OCI-LY3 (cell line): ENCODE results near the gene BEX3.

Experiments
- H2AFZ ChIP-seq: fragments of 200-600, 300-600 bp; shearing (Covaris generic); 2 replicates; pipeline ENCODE4 v1.6.0; 2014; ENCODE audit warnings: antibody characterized with exemption, low read depth, low read length
- H3K27ac ChIP-seq: fragments of 200-600, 300-600 bp; sonication (generic); 2 replicates; pipeline ENCODE4 v1.5.1; 2014; ENCODE audit warnings: mild to moderate bottlenecking, low read length, moderate library complexity, mixed read lengths
- H3K27me3 ChIP-seq: fragments of 200-600, 300-600 bp; sonication (generic); 2 replicates; pipeline ENCODE4 v1.6.1; 2014; ENCODE audit warnings: low read depth, low read length, mixed read lengths
- H3K36me3 ChIP-seq: fragments of 200-600, 300-600 bp; sonication (generic); replicated peaks from 2 replicates; pipeline ENCODE3; 2014; ENCODE audit warnings: low read depth, low read length, mixed read lengths
- H3K4me1 ChIP-seq: fragments of 300-600, 200-600 bp; sonication (generic); 2 replicates; pipeline ENCODE4 v1.6.1; 2014; ENCODE audit warnings: low read length, mixed read lengths
- H3K4me2 ChIP-seq: fragments of 200-600, 300-600 bp; sonication (generic); 2 replicates; pipeline ENCODE4 v1.6.1; 2014; ENCODE audit warnings: low read length, mixed read lengths
- H3K4me3 ChIP-seq: fragments of 300-600, 200-600 bp; sonication (generic); 2 replicates; pipeline ENCODE4 v1.5.1; 2014; ENCODE audit warnings: antibody characterized with exemption, mild to moderate bottlenecking, low read length, moderate library complexity
- H3K79me2 ChIP-seq: fragments of 300-600, 200-600 bp; shearing (Covaris generic); 2 replicates; pipeline ENCODE4 v1.6.1; 2014; ENCODE audit warnings: mild to moderate bottlenecking, low read length, mixed read lengths
- H3K9ac ChIP-seq: fragments of 300-600, 200-600 bp; shearing (Covaris generic); 2 replicates; pipeline ENCODE4 v1.6.0; 2014; ENCODE audit warnings: mild to moderate bottlenecking, low read length, moderate library complexity
- H3K9me3 ChIP-seq: fragments of 200-600, 300-600 bp; shearing (Covaris generic); 2 replicates; pipeline ENCODE4 v1.6.1; 2014; ENCODE audit warnings: low read length, mixed read lengths; ENCODE audit not compliant: insufficient read depth
- H4K20me1 ChIP-seq: fragments of 200-600, 300-600 bp; sonication (generic); 2 replicates; pipeline ENCODE4 v1.6.1; 2016; ENCODE audit warnings: low read length, mixed read lengths; ENCODE audit not compliant: insufficient read depth
- EZH2phosphoT487 ChIP-seq: fragments of 200-600 bp; shearing (Covaris generic); IDR thresholded peaks from 2 replicates; pipeline ENCODE4 v1.6.1; 2018; ENCODE audit warnings: antibody characterized with exemption, mixed run types, low read depth
- TF ChIP-seq, protein P1 (sequence below): fragments of 200-600, 300-600 bp; sonication (generic); IDR thresholded peaks from 2 replicates; pipeline ENCODE4 v1.5.1; 2014; ENCODE audit warnings: antibody characterized with exemption, low read length, low read depth

BEX3 gene

DNA sequence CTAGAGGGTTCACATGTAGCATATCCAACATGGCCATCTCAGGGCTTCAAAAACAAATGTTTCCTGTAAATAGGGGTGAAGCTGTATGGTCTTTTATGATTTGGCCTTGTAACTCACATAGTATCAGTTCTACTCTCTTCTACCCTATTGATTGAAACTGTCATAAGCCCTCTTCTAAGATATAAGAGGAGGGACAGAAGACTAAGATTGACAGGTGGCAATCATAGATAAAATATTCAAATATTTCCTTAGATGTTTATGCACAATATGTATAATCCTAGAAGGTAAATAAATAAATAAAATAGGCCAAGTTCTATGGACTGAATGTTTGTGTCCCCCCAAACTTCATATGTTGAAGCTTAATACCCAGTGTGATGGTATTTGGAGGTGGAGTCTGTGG lies 6.9 kb upstream of the BEX3 start:
- no peaks in the 10 kb centered on the region for H3K27me3 ChIP-seq
- no peaks in the 10 kb centered on the region for H3K79me2 ChIP-seq
- H3K36me3 ChIP-seq: no peaks in the 10 kb centered on the region
- no peaks in the 10 kb centered on the region for H4K20me1 ChIP-seq
- no peak overlapping the region for H3K27ac ChIP-seq
- no peaks in the 10 kb centered on the region for H3K4me1 ChIP-seq
- no peak overlapping the region for H3K9ac ChIP-seq
- H3K9me3 ChIP-seq: no peaks in the 10 kb centered on the region
- no peak overlapping the region for H3K4me2 ChIP-seq
- no peak for TF ChIP-seq EZH2phosphoT487
- TF ChIP-seq, protein P1, sequence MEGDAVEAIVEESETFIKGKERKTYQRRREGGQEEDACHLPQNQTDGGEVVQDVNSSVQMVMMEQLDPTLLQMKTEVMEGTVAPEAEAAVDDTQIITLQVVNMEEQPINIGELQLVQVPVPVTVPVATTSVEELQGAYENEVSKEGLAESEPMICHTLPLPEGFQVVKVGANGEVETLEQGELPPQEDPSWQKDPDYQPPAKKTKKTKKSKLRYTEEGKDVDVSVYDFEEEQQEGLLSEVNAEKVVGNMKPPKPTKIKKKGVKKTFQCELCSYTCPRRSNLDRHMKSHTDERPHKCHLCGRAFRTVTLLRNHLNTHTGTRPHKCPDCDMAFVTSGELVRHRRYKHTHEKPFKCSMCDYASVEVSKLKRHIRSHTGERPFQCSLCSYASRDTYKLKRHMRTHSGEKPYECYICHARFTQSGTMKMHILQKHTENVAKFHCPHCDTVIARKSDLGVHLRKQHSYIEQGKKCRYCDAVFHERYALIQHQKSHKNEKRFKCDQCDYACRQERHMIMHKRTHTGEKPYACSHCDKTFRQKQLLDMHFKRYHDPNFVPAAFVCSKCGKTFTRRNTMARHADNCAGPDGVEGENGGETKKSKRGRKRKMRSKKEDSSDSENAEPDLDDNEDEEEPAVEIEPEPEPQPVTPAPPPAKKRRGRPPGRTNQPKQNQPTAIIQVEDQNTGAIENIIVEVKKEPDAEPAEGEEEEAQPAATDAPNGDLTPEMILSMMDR: no peak
- no peak overlapping the region for H3K4me3 ChIP-seq
- no peak overlapping the region for H2AFZ ChIP-seq

DNA sequence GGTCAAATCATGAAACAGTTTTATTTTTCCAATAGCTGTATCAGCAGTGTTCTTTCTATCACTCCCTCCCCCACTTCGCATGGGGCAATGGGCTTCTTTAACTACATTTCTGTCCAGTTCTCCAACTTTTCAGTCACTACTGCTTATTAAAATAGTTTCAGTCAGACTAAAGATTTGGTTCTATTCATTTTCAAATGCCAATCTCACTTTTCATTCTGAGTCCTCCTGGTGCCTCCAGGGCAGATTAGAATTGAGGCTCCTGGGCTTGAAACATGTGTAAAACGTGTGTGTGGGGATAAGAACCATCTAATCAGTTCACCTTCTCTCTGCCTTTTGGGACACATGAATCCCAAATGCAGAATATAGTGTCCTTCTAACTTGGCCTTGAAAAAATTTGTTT lies 3.5 kb upstream of the BEX3 start:
- Histone ChIP-seq H3K79me2 (peaks cover 13% of the 10 kb centered on the region), H3K4me2 (no peak overlapping the region)

DNA sequence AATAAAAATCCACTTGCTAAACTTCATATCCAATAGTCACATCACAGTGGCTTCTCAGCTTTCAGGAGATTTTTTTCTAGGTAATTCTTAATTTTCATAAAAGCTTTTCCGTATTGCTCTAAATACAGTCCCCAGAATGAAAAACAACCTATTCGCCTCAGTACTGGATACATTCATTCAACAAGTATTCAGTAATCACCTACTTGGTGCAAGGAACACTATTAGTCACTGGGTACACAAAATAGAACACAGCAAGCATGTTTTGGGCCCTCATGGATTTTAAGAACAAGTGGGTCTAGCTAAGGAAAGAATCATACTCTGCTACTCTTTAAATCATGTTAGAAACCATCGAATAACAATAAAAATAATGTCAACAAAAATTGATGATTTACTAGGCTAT lies 2.8 kb upstream of the BEX3 start:
- no peak overlapping the region for H3K4me2 ChIP-seq
- H4K20me1 ChIP-seq: no peaks in the 10 kb centered on the region
- H3K27ac ChIP-seq: no peak overlapping the region
- H3K36me3 ChIP-seq: peaks cover 5% of the 10 kb centered on the region
- no peaks in the 10 kb centered on the region for H3K27me3 ChIP-seq
- H3K9me3 ChIP-seq: no peaks in the 10 kb centered on the region
- no peak overlapping the region for H2AFZ ChIP-seq
- TF ChIP-seq, protein P1: no peak
- TF ChIP-seq EZH2phosphoT487: no peak
- H3K79me2 ChIP-seq: peaks cover 13% of the 10 kb centered on the region
- no peak overlapping the region for H3K4me3 ChIP-seq
- H3K9ac ChIP-seq: no peak overlapping the region
- peaks cover 5% of the 10 kb centered on the region for H3K4me1 ChIP-seq

More for the DNA sequence above, 3.5 kb upstream of the BEX3 start:
- TF ChIP-seq EZH2phosphoT487: no peak
- TF ChIP-seq, protein P1: no peak
- Histone ChIP-seq H3K4me3 (no peak overlapping the region), H3K27ac (no peak overlapping the region), H4K20me1 (no peaks in the 10 kb centered on the region), H2AFZ (no peak overlapping the region), H3K36me3 (peaks cover 5% of the 10 kb centered on the region), H3K9me3 (no peaks in the 10 kb centered on the region), H3K4me1 (peaks cover 5% of the 10 kb centered on the region), H3K9ac (no peak overlapping the region), H3K27me3 (no peaks in the 10 kb centered on the region)

DNA sequence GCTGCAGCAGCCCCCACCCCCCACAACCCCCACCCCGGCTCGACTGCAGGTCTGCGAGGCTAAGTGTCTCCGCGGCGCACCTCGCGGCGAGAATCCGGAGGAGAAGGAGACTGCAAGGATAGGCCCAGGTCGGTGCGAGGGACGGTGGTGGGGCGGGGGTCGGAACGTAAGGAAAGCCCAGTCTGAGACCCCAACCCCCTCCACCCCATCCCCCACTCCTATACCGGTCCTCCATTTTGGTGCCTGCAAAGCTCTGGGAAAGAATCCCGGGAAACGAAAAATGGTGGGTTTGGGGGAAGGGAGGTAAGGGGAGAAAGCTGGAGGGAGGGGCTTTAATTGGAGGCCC lies 614 bp downstream of the BEX3 start:
- H3K4me2 ChIP-seq: peak overlapping the region; percentile 90
- no peaks in the 10 kb centered on the region for H4K20me1 ChIP-seq
- TF ChIP-seq EZH2phosphoT487: no peak
- TF ChIP-seq, protein P1: no peak
- no peaks in the 10 kb centered on the region for H3K9me3 ChIP-seq
- peak overlapping the region; percentile 84 for H3K4me3 ChIP-seq
- peaks cover 13% of the 10 kb centered on the region for H3K79me2 ChIP-seq
- peaks cover 5% of the 10 kb centered on the region for H3K4me1 ChIP-seq
- peaks cover 8% of the 10 kb centered on the region for H3K36me3 ChIP-seq
- H3K27me3 ChIP-seq: no peaks in the 10 kb centered on the region
- H3K9ac ChIP-seq: peak overlapping the region; percentile 81
- H3K27ac ChIP-seq: no peak overlapping the region
- peak overlapping the region; percentile 45; the same call in 1 of the 2 replicates for H2AFZ ChIP-seq
